AG20443 (cell line): Measurements from ENCODE around the gene CCNY.
"Not testable (repeated sequence)": the region's sequence is repeated elsewhere in the genome, so short reads cannot be mapped to it uniquely, and the experiment has no call there.

Experiments used
- DNase-seq: peaks from one replicate; pipeline ENCODE4 v3.0.0; 2012; ENCODE audit warnings: low spot score, mixed read lengths

The CCNY gene

GRCh38 chr10:35336084-35336831 is at the start of gene CCNY:
Gene CCNY, plus strand, starts transcription at chr10:35336509. Its CDS starts 545 bp downstream, at chr10:35337054.
- DNase-seq = peak; percentile 92

GRCh38 chr10:35289198-35289597 is 47.1 kb upstream of the CCNY start:
- DNase-seq = no peak

GRCh38 chr10:35294506-35294905 is 41.8 kb upstream of the CCNY start:
- DNase-seq = no peak

GRCh38 chr10:35299016-35299415 is 37.3 kb upstream of the CCNY start:
- DNase-seq = no peak

GRCh38 chr10:35300063-35300699 is 36.1 kb upstream of the CCNY start:
- DNase-seq = peak; percentile 93

GRCh38 chr10:35304649-35305048 is 31.7 kb upstream of the CCNY start:
- no peak for DNase-seq

- no peak for DNase-seq
These were observed 29.5 kb upstream of the CCNY start for GRCh38 chr10:35306852-35307251.

GRCh38 chr10:35307297-35307696 is 29.0 kb upstream of the CCNY start:
- DNase-seq = no peak

- DNase-seq = no peak
These were observed 27.5 kb upstream of the CCNY start for GRCh38 chr10:35308809-35309208.

GRCh38 chr10:35314142-35314541 is 22.2 kb upstream of the CCNY start:
- DNase-seq = not testable (repeated sequence)

- not testable (repeated sequence) for DNase-seq
These were observed 21.1 kb upstream of the CCNY start for GRCh38 chr10:35315235-35315634.

- no peak for DNase-seq
These were observed 19.9 kb upstream of the CCNY start for GRCh38 chr10:35316218-35316967.

GRCh38 chr10:35318551-35318950 is 17.8 kb upstream of the CCNY start:
- no peak for DNase-seq

GRCh38 chr10:35320341-35320740 is 16.0 kb upstream of the CCNY start:
- DNase-seq = no peak

GRCh38 chr10:35322636-35323035 is 13.7 kb upstream of the CCNY start:
- DNase-seq = no peak

- peak; percentile 47 for DNase-seq
These were observed 12.1 kb upstream of the CCNY start for GRCh38 chr10:35324196-35324595.

GRCh38 chr10:35326466-35327235 is 9.7 kb upstream of the CCNY start:
- DNase-seq = no peak

- no peak for DNase-seq
These were observed 8.4 kb upstream of the CCNY start for GRCh38 chr10:35327790-35328403.

GRCh38 chr10:35328404-35329037 is 7.8 kb upstream of the CCNY start:
- peak; percentile 42 for DNase-seq

- DNase-seq = no peak
These were observed 6.8 kb upstream of the CCNY start for GRCh38 chr10:35329520-35329919.
